CD4-positive, alpha-beta T cell (primary cell): ENCODE measurements around the gene ALDH6A1. TPM values are rescaled to one million over a fixed set of nuclear protein-coding genes. Genes with fewer than 3 reads are reported as not detected.

Experiments used
- ATAC-seq: fragments of 200-7000 bp; cut with Tn5 transposase; one replicate; pipeline ENCODE4 v1.10.0; 2022; ENCODE audit warnings: mild to moderate bottlenecking; ENCODE audit not compliant: poor library complexity
- CTCF ChIA-PET: fragments of 350-600 bp; sonication (Branson Sonifier 250); formaldehyde crosslinking; loops from one replicate; lab custom pipeline; 2021; ENCODE audit warnings: antibody characterized with exemption, inconsistent platforms; lab: Charles Lee
- POLR2A ChIA-PET: fragments of 350-600 bp; sonication (Branson Sonifier 250); formaldehyde crosslinking; loops from one replicate; lab custom pipeline; 2021; ENCODE audit warnings: antibody characterized with exemption, inconsistent platforms; lab: Charles Lee
- DNase-seq, 14 experiments: peaks; one replicate each; pipeline ENCODE4 v3.0.0-alpha.2; 2013 to 2020; ENCODE audit warnings: mixed read lengths in 2 of 14
- H3K27ac ChIP-seq, 2 donors: one replicate each; pipeline versions ENCODE4 v1.5.1 to v1.7.0; 2013; ENCODE audit warnings: low read length in 2 of 2, low read depth in 1 of 2, mild to moderate bottlenecking in 1 of 2
- H3K27me3 ChIP-seq, 2 experiments: 1 replicate in 1 of 2; 2 replicates in 1 of 2; pipeline versions ENCODE4 v1.6.1 to v1.7.0; 2013; ENCODE audit warnings: low read length in 2 of 2, control low read depth in 1 of 2, mild to moderate bottlenecking in 1 of 2, moderate library complexity in 1 of 2; ENCODE audit not compliant: insufficient read depth in 2 of 2, control insufficient read depth in 1 of 2
- H3K36me3 ChIP-seq: one replicate; pipeline ENCODE4 v1.6.1; 2013; ENCODE audit warnings: low read length, control low read depth; ENCODE audit not compliant: insufficient read depth
- H3K4me1 ChIP-seq: one replicate; pipeline ENCODE4 v1.6.1; 2013; ENCODE audit warnings: low read length, control low read depth; ENCODE audit not compliant: insufficient read depth
- H3K4me3 ChIP-seq: one replicate; pipeline ENCODE4 v1.5.1; 2013; ENCODE audit warnings: mild to moderate bottlenecking, low read length, moderate library complexity
- H3K9me3 ChIP-seq, 2 experiments: 1 replicate in 1 of 2; 2 replicates in 1 of 2; pipeline versions ENCODE4 v1.6.1 to v1.7.0; 2013; ENCODE audit warnings: low read length in 2 of 2, mild to moderate bottlenecking in 2 of 2, control low read depth in 1 of 2, moderate library complexity in 1 of 2; ENCODE audit not compliant: control insufficient read depth in 1 of 2, insufficient read depth in 1 of 2
- H3K27ac Mint-ChIP-seq: one replicate; pipeline ENCODE4 v1.8.0; 2020; ENCODE audit warnings: mixed read lengths
- H3K27me3 Mint-ChIP-seq: one replicate; pipeline ENCODE4 v1.8.0; 2021; ENCODE audit warnings: mixed read lengths
- H3K36me3 Mint-ChIP-seq: one replicate; pipeline ENCODE4 v1.8.0; 2021; ENCODE audit warnings: low read depth, mixed read lengths
- H3K4me1 Mint-ChIP-seq: one replicate; pipeline ENCODE4 v1.8.0; 2021; ENCODE audit warnings: low read depth, mixed read lengths
- H3K4me3 Mint-ChIP-seq: one replicate; pipeline ENCODE4 v1.8.0; 2020; ENCODE audit warnings: mild to moderate bottlenecking, mixed read lengths
- H3K9me3 Mint-ChIP-seq: one replicate; pipeline ENCODE4 v1.8.0; 2020; ENCODE audit warnings: mixed read lengths
- intact Hi-C, 2 experiments: fragments of 100-400 bp; cut with DNase I in 1 of 2; cut with micrococcal nuclease in 1 of 2; formaldehyde crosslinking; loops; one replicate each; pipeline versions ENCODE4 v1.15.1 to v1.9.0; 2023 to 2025; cut with DNase I, micrococcal nuclease
- total RNA-seq, 174 experiments: library from RNA in 2 of 174; stranded (reverse) in 2 of 174; gene quantifications; one replicate each; pipeline ENCODE4 v1.2.3 and lab custom pipeline; 2021 to 2026
- TF ChIP-seq, protein P1 (sequence below): fragments of 200-600 bp; IDR thresholded peaks from one replicate; pipeline ENCODE4 v1.8.0; 2022; ENCODE audit warnings: antibody characterized with exemption, mild to moderate bottlenecking

The ALDH6A1 gene
- total RNA-seq, 2 experiments from 2014 or later = 5.3 to 6.2 TPM

DNA sequence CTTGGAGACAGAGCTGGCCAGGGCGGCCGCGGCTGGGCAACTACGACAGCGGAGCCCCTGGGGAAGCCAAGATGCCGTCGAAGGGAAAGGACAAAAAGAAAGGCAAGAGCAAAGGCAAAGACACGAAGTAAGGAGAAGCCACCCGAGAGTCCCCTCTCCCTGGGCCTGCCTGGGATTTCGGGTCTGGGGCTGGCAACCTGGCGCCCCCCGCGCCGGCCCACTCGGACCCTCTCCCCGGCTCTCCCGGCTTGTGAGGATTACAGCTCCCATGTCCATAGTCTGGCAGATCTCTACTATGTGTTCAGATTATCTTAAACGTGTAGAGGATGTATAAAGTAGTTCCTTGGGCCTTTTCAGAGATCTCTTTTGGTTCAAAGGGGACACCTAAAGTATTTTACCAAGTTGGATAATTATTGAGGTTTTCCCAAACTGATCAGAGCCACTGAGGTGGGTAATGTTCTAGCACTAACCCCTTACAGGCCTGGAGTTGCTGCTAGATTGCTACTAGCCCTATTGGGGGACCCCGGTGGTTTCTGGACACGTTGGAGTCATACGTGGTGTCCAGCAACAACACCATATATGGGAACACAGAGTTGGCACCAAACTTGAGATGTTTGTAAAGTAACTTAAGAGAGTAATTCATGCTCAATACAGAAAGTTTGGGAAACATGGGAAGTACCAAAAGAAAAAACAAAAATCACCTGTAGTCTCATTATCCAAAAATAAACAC is 64.7 kb downstream of the ALDH6A1 start:
- Histone ChIP-seq H3K27me3 (no peaks in the 10 kb centered on the region), H3K27ac (peak overlapping the region; percentile 75 to 87), H3K36me3 (no peaks in the 10 kb centered on the region), H3K4me3 (peak overlapping the region; percentile 71), H3K9me3 (no peaks in the 10 kb centered on the region), H3K4me1 (peaks cover 16% of the 10 kb centered on the region)
- CTCF ChIA-PET = interaction anchor here (1.2 kb wide), 2 partner anchors 18 to 70 kb away, joined by 3 read pairs; partner anchors contain the start of gene FAM161B
- no peaks in the 10 kb centered on the region for H3K9me3 Mint-ChIP-seq
- H3K36me3 Mint-ChIP-seq = no peaks in the 10 kb centered on the region
- H3K4me1 Mint-ChIP-seq = peaks cover 22% of the 10 kb centered on the region
- peak overlapping the region; percentile 95 for H3K27ac Mint-ChIP-seq
- POLR2A ChIA-PET = interaction anchor here (0.6 to 1.5 kb wide), 12 partner anchors 7 to 962 kb away, joined by 3 to 14 read pairs (median 4); partner anchors contain the start of genes ACOT4, ALDH6A1, COQ6 and FAM161B
- DNase-seq (peak in 2 of 14 experiments; percentile 7 to 12), ATAC-seq (no peak)
- intact Hi-C loops = loop anchor here (1.0 to 10.0 kb wide), 6 partner anchors 65 to 473 kb away; partner anchors contain the start of genes ALDH6A1 (in 2 of the 2), LIN52 (in 2 of the 2), PNMA1 (in 2 of the 2) and DNAL1 (in 1 of the 2)
- H3K27me3 Mint-ChIP-seq = no peaks in the 10 kb centered on the region
- TF ChIP-seq, protein P1, sequence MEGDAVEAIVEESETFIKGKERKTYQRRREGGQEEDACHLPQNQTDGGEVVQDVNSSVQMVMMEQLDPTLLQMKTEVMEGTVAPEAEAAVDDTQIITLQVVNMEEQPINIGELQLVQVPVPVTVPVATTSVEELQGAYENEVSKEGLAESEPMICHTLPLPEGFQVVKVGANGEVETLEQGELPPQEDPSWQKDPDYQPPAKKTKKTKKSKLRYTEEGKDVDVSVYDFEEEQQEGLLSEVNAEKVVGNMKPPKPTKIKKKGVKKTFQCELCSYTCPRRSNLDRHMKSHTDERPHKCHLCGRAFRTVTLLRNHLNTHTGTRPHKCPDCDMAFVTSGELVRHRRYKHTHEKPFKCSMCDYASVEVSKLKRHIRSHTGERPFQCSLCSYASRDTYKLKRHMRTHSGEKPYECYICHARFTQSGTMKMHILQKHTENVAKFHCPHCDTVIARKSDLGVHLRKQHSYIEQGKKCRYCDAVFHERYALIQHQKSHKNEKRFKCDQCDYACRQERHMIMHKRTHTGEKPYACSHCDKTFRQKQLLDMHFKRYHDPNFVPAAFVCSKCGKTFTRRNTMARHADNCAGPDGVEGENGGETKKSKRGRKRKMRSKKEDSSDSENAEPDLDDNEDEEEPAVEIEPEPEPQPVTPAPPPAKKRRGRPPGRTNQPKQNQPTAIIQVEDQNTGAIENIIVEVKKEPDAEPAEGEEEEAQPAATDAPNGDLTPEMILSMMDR = no peak
- H3K4me3 Mint-ChIP-seq = peak overlapping the region; percentile 98

DNA sequence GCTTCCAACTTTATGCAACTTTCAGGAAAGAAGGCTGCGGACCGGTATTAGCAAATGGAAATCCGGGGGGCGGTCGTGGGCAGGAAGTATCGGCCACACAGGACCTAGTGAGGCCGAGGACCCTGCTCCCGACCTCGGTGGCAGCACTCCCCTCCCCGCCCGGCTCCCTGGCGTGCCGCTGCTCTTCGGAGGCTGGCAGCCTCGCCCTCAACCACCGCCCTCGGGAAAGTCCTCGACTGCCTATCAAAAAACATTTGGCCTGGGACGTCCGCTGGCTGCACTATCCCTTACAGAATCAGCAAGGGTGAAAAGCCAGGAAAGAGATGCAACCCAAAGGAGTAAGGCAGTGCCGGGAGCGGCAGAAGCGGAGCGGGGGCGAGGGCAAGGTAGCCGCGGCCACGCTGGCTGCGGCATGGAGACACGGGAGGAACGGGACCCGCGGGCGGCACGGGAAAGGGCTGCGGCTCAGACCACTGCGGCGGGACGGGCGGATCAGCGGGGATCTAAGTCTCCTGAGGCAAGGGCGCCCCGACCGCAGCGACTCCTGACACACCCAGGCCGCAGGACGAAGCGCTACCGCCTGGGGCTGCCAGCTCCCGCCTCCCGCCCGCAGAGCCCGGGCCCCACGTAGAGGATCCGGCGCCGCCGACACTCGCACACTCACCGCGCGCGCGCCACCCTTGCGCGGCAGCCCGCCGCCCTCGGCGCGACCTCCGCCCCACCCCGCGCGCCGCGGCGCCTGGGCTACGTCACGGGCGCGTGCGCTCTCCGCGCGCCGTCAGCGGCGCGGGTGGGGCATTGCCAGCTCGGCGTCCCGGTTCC is 65.5 kb downstream of the ALDH6A1 start, which contains the start of the genes BBOF1 and ENTPD5:
Gene BBOF1 (plus strand): TSS at position 764 of the 822 bp plus-strand sequence. CDS start 130 bp downstream, outside the sequence.
Gene ENTPD5 (minus strand): TSS at position 703 of the 822 bp plus-strand sequence. CDS start 31,186 bp downstream, outside the sequence.
- DNase-seq (peak; percentile 68 to 96 (median 84)), ATAC-seq (peak; percentile 93)
- peak within 1 kb of the TSS; percentile 95 for H3K27ac Mint-ChIP-seq
- Histone ChIP-seq H3K36me3 (no peaks in the 10 kb centered on the region), H3K27ac (peak within 1 kb of the TSS; percentile 75 to 87), H3K9me3 (no peaks in the 10 kb centered on the region), H3K27me3 (no peaks in the 10 kb centered on the region), H3K4me3 (peak within 1 kb of the TSS; percentile 89), H3K4me1 (peaks cover 16% of the 10 kb centered on the region)
- intact Hi-C loops = loop anchor here (1.0 to 5.0 kb wide), 6 partner anchors 66 to 474 kb away; partner anchors contain the start of genes ALDH6A1 (in 2 of the 2), LIN52 (in 2 of the 2), PNMA1 (in 2 of the 2) and COQ6 (in 1 of the 2)
- CTCF ChIA-PET = interaction anchor here (1.2 kb wide), 2 partner anchors 17 to 69 kb away, joined by 3 read pairs; partner anchors contain the start of gene FAM161B
- TF ChIP-seq, protein P1 = no peak
- peaks cover 22% of the 10 kb centered on the region for H3K4me1 Mint-ChIP-seq
- H3K4me3 Mint-ChIP-seq = peak within 1 kb of the TSS; percentile 98
- POLR2A ChIA-PET = interaction anchor here (0.6 to 1.5 kb wide), 12 partner anchors 8 to 961 kb away, joined by 3 to 14 read pairs (median 4); partner anchors contain the start of genes ACOT4, ALDH6A1, COQ6 and FAM161B
- no peaks in the 10 kb centered on the region for H3K9me3 Mint-ChIP-seq
- no peaks in the 10 kb centered on the region for H3K36me3 Mint-ChIP-seq
- H3K27me3 Mint-ChIP-seq = no peaks in the 10 kb centered on the region
